Measurements from ENCODE around the gene UCHL1. TPM values are rescaled to one million over a fixed set of nuclear protein-coding genes. Genes with fewer than 3 reads are reported as not detected.

The UCHL1 gene
- 1,154 TPM for total RNA-seq

GRCh38 chr4:41256740-41257256 lies at the start of gene UCHL1:
Gene UCHL1 (plus strand): TSS chr4:41256928. CDS start chr4:41256977, 49 bp downstream.
- DNase-seq (ENCODE audit: low spot score in 2 of 2) (peak; percentile 52 to 56), FAIRE-seq (no peak)

DNA sequence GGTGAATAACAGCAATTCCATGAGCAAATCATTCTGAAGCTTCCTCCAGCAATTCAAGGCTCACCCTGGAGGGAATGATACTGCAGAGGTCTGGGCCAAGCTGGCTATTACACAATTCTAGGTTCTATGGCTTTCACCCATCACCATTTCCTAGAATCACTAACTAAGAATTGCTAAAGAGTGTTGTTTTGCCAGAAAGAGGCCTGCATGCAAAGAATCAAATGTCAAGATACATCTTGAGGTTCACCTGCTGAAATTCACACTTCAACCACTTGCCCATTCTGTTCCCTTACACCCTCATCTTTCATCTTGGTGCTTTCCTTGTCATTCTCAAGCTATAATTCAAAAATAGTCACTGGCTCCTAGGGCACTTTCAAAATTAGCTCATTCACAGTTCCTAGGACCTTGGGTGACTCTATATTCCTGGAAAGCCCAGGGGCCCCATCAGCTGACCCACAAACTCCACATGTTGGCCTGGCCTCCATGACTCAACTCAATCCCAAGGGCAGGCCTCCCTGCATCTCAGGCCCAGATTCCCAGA lies 49.4 kb upstream of the UCHL1 start:
- DNase-seq (ENCODE audit: low spot score in 2 of 2) (no peak), FAIRE-seq (no peak)

DNA sequence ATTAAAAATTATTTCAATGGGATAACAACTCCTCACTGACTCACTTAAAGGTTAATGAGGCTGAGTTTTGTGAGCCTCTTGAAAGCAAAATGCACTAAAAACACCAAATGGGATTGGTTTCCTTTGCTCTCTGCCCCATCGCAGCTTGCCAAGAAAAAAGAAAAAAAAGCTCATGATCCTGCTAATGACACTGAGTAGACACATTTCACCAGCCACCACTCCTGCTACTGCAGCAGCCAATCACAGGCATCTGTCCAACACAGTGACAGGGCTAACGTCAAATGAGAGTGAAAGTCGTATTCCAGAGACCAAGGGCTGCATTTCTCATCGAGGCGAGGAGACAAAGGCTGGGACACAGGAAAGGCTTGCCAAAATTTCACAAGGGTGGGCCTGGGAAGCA lies 47.5 kb upstream of the UCHL1 start:
- no peak for FAIRE-seq
- DNase-seq (ENCODE audit: low spot score in 2 of 2), result no peak

DNA sequence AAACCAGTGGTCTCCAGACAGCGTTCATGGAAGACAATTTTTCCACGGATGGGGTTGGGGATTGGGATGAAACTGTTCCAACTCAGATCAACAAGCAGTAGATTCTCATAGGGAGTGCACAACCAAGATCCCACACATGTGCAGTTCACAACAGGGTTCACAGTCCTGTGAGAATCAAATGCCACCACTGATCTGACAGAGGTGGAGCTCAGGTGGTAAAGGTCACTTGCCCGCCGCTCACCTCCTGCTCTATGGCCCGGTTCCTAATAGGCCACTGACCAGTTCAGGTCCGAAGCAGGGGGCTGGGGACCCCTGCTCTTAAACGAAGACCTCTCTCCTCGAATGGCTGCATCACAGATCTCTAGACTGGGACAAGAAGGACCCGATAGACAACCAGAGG lies 46.8 kb upstream of the UCHL1 start:
- FAIRE-seq, result no peak

GRCh38 chr4:41211951-41212615 lies 44.6 kb upstream of the UCHL1 start:
- FAIRE-seq (no peak), DNase-seq (ENCODE audit: low spot score in 2 of 2) (no peak)

More for the DNA sequence above, 46.8 kb upstream of the UCHL1 start:
- DNase-seq (ENCODE audit: low spot score in 2 of 2), result no peak

DNA sequence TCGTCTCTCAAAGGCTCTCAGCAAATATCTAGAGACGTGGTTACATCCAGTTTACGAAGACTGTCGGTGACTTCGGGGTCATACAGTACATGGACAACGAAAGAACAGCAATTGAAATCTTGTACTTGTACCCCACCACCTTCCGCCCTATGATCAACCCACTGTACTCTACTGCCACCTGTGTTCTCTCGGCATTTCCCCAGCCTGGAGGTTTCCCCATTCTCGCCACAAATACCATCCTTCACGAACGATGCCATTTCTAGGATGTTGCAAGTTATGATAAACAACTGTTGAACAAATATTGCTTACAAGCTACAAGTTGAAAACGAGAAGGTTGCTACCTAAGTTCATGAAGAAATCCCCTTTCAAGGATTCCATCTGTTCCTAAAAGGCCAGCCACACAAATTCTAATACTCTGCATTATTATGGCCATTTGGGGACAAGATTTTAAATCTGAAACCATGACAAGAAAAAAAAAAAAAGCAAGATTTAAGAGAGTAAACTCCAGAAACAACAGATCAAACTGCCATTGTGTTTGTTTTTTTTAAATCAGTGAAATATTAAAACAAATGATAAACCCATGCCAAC lies 44.0 kb upstream of the UCHL1 start:
- FAIRE-seq (no peak), DNase-seq (ENCODE audit: low spot score in 2 of 2) (peak; percentile 37 to 57)

- peak in 1 of 2 donors; percentile 32 for DNase-seq (ENCODE audit: low spot score in 2 of 2)
- no peak for FAIRE-seq
These were observed 43.0 kb upstream of the UCHL1 start for GRCh38 chr4:41213625-41214135.

GRCh38 chr4:41214136-41214824 lies 42.4 kb upstream of the UCHL1 start, which contains the start of gene APBB2:
Gene APBB2 (minus strand): TSS chr4:41214542. CDS start chr4:41033254, 181,288 bp downstream.
- FAIRE-seq, result no peak

GRCh38 chr4:41214825-41215146 lies 41.9 kb upstream of the UCHL1 start:
- no peak for DNase-seq (ENCODE audit: low spot score in 2 of 2)

More at GRCh38 chr4:41214136-41214824, 42.4 kb upstream of the UCHL1 start, which contains the start of gene APBB2:
- peak; percentile 90 to 97 for DNase-seq (ENCODE audit: low spot score in 2 of 2)

GRCh38 chr4:41215155-41215554 lies 41.6 kb upstream of the UCHL1 start:
- FAIRE-seq (no peak), DNase-seq (ENCODE audit: low spot score in 2 of 2) (peak in 1 of 2 donors; percentile 43)

More at GRCh38 chr4:41214825-41215146, 41.9 kb upstream of the UCHL1 start:
- FAIRE-seq, result no peak

- no peak for FAIRE-seq
- no peak for DNase-seq (ENCODE audit: low spot score in 2 of 2)
These were observed 40.8 kb upstream of the UCHL1 start for GRCh38 chr4:41215969-41216293.

DNA sequence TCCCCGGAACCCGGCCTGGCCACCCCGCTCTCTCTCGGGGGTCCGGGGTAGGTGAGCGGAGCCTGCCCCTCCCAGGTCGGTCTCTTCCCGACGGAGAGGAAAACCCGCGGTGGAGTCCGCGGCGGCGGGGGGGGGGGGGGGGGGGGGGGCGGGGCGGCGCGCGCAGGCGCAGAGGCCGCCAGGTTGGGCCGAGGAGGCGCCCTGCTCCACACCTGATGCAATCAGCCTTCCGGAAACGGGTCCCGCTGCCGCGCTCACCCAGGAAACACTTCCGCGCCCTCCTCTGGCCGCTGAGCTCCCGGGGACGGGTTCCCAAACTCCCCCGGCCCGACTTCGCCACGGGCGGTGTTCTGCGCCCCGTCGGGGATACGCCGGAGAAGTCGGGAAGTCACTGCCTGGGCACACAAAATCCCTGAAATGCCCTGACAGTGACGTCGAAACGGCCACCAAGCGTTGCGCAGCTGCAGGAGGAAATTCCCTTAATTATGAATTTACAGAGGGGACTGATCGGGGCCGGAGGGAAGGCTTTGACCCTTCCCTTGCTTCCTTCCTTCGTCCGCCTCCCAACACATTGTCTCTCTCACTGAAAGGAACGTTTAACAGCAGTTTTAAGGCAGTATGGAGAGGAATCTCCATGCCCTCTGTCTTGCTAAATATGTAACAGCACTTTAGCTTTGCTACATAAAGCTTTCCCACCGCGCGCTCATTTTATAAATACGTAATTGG lies 40.3 kb upstream of the UCHL1 start:
- no peak for FAIRE-seq

GRCh38 chr4:41217020-41217333 lies 39.8 kb upstream of the UCHL1 start:
- FAIRE-seq, result no peak

More for the DNA sequence above, 40.3 kb upstream of the UCHL1 start:
- peak; percentile 62 to 64 for DNase-seq (ENCODE audit: low spot score in 2 of 2)

GRCh38 chr4:41217374-41217773 lies 39.4 kb upstream of the UCHL1 start:
- FAIRE-seq (no peak), DNase-seq (ENCODE audit: low spot score in 2 of 2) (no peak)

More at GRCh38 chr4:41217020-41217333, 39.8 kb upstream of the UCHL1 start:
- DNase-seq (ENCODE audit: low spot score in 2 of 2), result no peak

DNA sequence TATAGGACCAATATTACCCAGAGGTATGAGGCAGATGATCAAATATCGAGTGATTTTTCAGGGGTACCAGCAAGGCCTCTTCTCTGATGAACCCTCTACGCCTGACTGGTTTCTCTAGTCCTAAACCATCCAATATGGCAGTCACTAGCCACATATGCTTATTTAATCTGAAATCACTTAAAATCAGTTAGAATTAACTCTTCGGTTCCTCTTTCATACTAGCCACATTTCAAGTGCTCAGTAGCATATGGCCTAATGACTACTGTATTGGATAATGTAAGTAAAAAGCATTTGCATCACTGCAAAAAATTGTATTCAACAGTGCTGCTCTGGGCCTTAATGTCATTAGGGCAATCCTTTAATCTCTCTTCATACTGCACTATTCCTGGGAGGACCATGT lies 38.0 kb upstream of the UCHL1 start:
- FAIRE-seq (no peak), DNase-seq (ENCODE audit: low spot score in 2 of 2) (no peak)

- DNase-seq (ENCODE audit: low spot score in 2 of 2) (no peak), FAIRE-seq (no peak)
These were observed 37.2 kb upstream of the UCHL1 start for GRCh38 chr4:41219421-41219950.

DNA sequence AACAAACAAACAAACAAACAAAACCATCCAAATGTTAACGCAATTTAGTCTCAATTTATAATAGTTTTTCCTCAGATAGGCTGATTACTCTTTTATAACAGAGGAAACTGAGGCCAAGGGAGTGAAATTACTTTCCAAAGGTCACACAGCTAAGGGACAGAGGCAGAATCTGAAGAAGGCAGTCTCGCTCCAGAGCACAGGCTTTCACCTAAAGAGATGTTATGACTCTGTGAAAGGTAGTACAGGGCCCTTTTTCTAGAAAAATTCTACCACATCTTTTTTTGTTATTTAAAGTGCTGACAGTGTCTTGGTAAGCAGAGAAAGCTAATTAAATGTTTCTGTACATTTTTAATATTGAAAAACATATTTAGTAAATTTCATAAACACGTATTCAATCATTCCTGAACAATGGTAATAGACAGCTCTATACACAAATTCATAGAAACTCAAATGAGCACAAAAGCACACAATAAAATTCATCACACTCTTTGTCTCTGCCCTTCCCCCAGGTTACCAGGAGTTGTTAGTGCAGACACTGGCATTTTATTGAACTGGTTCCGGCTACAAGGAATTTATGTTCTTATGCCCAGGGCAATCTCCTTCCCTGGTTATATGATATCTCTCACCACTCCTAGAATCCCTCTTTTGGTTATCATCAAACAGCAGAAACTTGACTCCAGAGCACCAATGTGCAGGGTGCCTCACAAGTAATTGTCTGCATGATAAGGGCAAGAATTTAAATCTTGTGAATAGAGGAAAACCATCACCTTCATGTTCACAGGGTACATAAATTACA lies 34.7 kb upstream of the UCHL1 start:
- FAIRE-seq (no peak), DNase-seq (ENCODE audit: low spot score in 2 of 2) (no peak)

- DNase-seq (ENCODE audit: low spot score in 2 of 2) (no peak), FAIRE-seq (no peak)
These were observed 28.8 kb upstream of the UCHL1 start for GRCh38 chr4:41227902-41228301.

DNA sequence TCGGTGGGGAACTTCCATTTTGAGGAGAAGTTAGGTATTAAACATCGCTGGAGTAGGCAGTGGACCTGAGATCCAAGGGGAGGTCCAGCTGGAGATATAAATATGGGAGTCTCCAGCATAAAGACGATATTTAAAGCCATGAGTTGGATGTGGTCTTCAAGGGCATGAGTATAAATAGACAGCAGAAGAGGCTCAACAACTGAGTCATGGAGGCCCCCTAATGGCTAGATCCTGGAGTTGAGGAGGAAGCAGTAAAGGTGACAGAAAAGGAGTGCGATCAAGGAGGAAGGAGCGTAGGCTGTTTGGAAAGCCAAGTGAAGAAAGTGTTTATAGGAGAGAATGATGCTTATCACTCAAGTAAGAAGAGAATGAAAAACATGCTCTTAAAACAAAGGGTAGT lies 24.3 kb upstream of the UCHL1 start:
- DNase-seq (ENCODE audit: low spot score in 2 of 2) (no peak), FAIRE-seq (no peak)
